SK-N-SH (cell line): ENCODE measurements around the gene ZNF3. TPM values are rescaled to one million over a fixed set of nuclear protein-coding genes. Genes with fewer than 3 reads are reported as not detected.

Source experiments
- CTCF ChIA-PET: fragments of 300-600, 350-600 bp; formaldehyde crosslinking; extraction: SDS; loops from one replicate; lab custom pipeline; 2021; lab: Yijun Ruan, JAX
- POLR2A ChIA-PET: fragments of 350-600 bp; sonication (Branson Sonifier 250); formaldehyde crosslinking; extraction: SDS; loops from one replicate; lab custom pipeline; 2020; ENCODE audit warnings: antibody characterized with exemption, inconsistent platforms; lab: Yijun Ruan, JAX
- DNase-seq: peaks from one replicate; pipeline ENCODE4 v3.0.0; 2012
- H2AFZ ChIP-seq: fragments of 200-600 bp; sonication (generic); 2 replicates; pipeline ENCODE4 v1.8.1; 2016; ENCODE audit warnings: antibody characterized with exemption, mild to moderate bottlenecking, low read depth
- H3F3A ChIP-seq: fragments of 200-600 bp; sonication (generic); replicated peaks from 2 replicates; pipeline ENCODE3; 2016; ENCODE audit warnings: antibody characterized with exemption, mild to moderate bottlenecking; ENCODE audit not compliant: insufficient read depth
- H3K27ac ChIP-seq, 2 experiments: fragments of 200-500 bp in 1 of 2; fragments of 200-600 bp in 1 of 2; sonication (Bioruptor generic) in 1 of 2; sonication (generic), shearing (Covaris generic) in 1 of 2; 2 replicates each; pipeline versions ENCODE4 v1.5.1 to v1.6.1; 2014 to 2016; ENCODE audit warnings: low read depth in 2 of 2, inconsistent platforms in 1 of 2, low read length in 1 of 2, mild to moderate bottlenecking in 1 of 2, mixed read lengths in 1 of 2
- H3K27me3 ChIP-seq: fragments of 200-600 bp; sonication (generic), shearing (Covaris generic); 2 replicates; pipeline ENCODE4 v1.6.1; 2016; ENCODE audit warnings: mixed run types; ENCODE audit not compliant: insufficient read depth
- H3K36me3 ChIP-seq, 2 experiments: fragments of 200-500 bp in 1 of 2; fragments of 200-600 bp in 1 of 2; sonication (Bioruptor generic) in 1 of 2; sonication (generic) in 1 of 2; replicated peaks in 1 of 2; 2 replicates each; pipeline versions ENCODE3 to v1.5.1; 2014 to 2016; ENCODE audit warnings: low read length in 1 of 2, mild to moderate bottlenecking in 1 of 2; ENCODE audit not compliant: insufficient read depth in 2 of 2, control insufficient read depth in 1 of 2
- H3K4me1 ChIP-seq, 2 experiments: fragments of 200-500 bp in 1 of 2; fragments of 200-600 bp in 1 of 2; sonication (Bioruptor generic) in 1 of 2; sonication (generic), shearing (Covaris generic) in 1 of 2; 2 replicates each; pipeline versions ENCODE4 v1.5.1 to v1.6.1; 2014 to 2016; ENCODE audit warnings: low read depth in 1 of 2, low read length in 1 of 2, mixed run types in 1 of 2; ENCODE audit not compliant: insufficient read depth in 2 of 2, control insufficient read depth in 1 of 2
- H3K4me2 ChIP-seq: fragments of 200-600 bp; sonication (generic), shearing (Covaris generic); 2 replicates; pipeline ENCODE4 v1.6.1; 2017; ENCODE audit warnings: mixed run types
- H3K4me3 ChIP-seq, 2 experiments: fragments of 200-500 bp in 1 of 2; fragments of 200-600 bp in 1 of 2; sonication (Bioruptor generic) in 1 of 2; sonication (generic), shearing (Covaris generic) in 1 of 2; 2 replicates each; pipeline versions ENCODE4 v1.5.1 to v1.8.1; 2014 to 2016; ENCODE audit warnings: low read depth in 2 of 2, inconsistent platforms in 1 of 2, low read length in 1 of 2, mild to moderate bottlenecking in 1 of 2, mixed read lengths in 1 of 2, moderate library complexity in 1 of 2
- H3K79me2 ChIP-seq: fragments of 200-600 bp; sonication (generic); 2 replicates; pipeline ENCODE4 v1.8.1; 2017; ENCODE audit warnings: mild to moderate bottlenecking; ENCODE audit not compliant: insufficient read depth
- H3K9ac ChIP-seq: fragments of 200-600 bp; sonication (generic); 2 replicates; pipeline ENCODE4 v1.6.1; 2017; ENCODE audit warnings: mixed run types
- H3K9me2 ChIP-seq: fragments of 200-600 bp; sonication (generic); 2 replicates; pipeline ENCODE4 v1.6.1; 2017; ENCODE audit warnings: mixed run types
- H3K9me3 ChIP-seq: fragments of 200-600 bp; sonication (generic); 2 replicates; pipeline ENCODE4 v1.6.1; 2017; ENCODE audit warnings: mixed run types, mild to moderate bottlenecking, moderate library complexity
- H4K20me1 ChIP-seq: fragments of 200-600 bp; sonication (generic); 2 replicates; pipeline ENCODE4 v1.6.1; 2017; ENCODE audit warnings: mild to moderate bottlenecking, mixed run types; ENCODE audit not compliant: insufficient read depth
- CHD2 ChIP-seq: fragments of 150-350 bp; IDR thresholded peaks from 2 replicates; pipeline ENCODE4 v1.6.1; 2018; ENCODE audit warnings: low read length; ENCODE audit not compliant: partially characterized antibody
- EP300 ChIP-seq, 2 experiments: IDR thresholded peaks; 2 replicates each; pipeline versions ENCODE4 v1.4.0 to v1.6.1; 2012; ENCODE audit warnings: borderline replicate concordance in 1 of 2, low read depth in 1 of 2, low read length in 1 of 2
- GATA2 ChIP-seq: sonication (generic); formaldehyde crosslinking; IDR thresholded peaks from 2 replicates; pipeline ENCODE4 v1.5.0; 2020; ENCODE audit warnings: mild to moderate bottlenecking, missing genetic modification reagents
- MEF2A ChIP-seq: IDR thresholded peaks from 2 replicates; pipeline ENCODE4 v1.4.0; 2012; ENCODE audit warnings: low read depth, borderline replicate concordance
- MXI1 ChIP-seq: IDR thresholded peaks from 2 replicates; pipeline ENCODE4 v1.6.1; 2012; ENCODE audit warnings: mild to moderate bottlenecking, low read depth, low read length, improper control_type of control experiment
- NFIC ChIP-seq: IDR thresholded peaks from 2 replicates; pipeline ENCODE4 v1.4.0; 2012; ENCODE audit warnings: borderline replicate concordance
- POLR2AphosphoS5 ChIP-seq: IDR thresholded peaks from 2 replicates; pipeline ENCODE4 v1.6.1; 2012; ENCODE audit warnings: low read depth, low read length
- RXRA ChIP-seq: IDR thresholded peaks from 2 replicates; pipeline ENCODE4 v1.4.0; 2012; ENCODE audit warnings: low read depth, mild to moderate bottlenecking, borderline replicate concordance
- SIN3A ChIP-seq: IDR thresholded peaks from 2 replicates; pipeline ENCODE4 v1.6.1; 2012; ENCODE audit warnings: low read depth, mild to moderate bottlenecking, low read length, moderate library complexity, borderline replicate concordance
- TAF1 ChIP-seq: IDR thresholded peaks from 2 replicates; pipeline ENCODE4 v1.6.1; 2012; ENCODE audit warnings: low read depth, mild to moderate bottlenecking, low read length, moderate library complexity, borderline replicate concordance
- TCF12 ChIP-seq: IDR thresholded peaks from 2 replicates; pipeline ENCODE4 v1.4.0; 2012
- YY1 ChIP-seq: IDR thresholded peaks from 2 replicates; pipeline ENCODE4 v1.4.0; 2012; ENCODE audit warnings: low read depth, mild to moderate bottlenecking
- WGBS: methylation state at CpG from one replicate; pipeline ENCODE4 v1.1.6; 2017; ENCODE audit warnings: low lambda C conversion rate; 5-methylcytosine and 5-hydroxymethylcytosine counted together
- polyA plus RNA-seq, 3 experiments: library from polyadenylated mRNA; depleted of rRNA; stranded (reverse); fragments of >200 nt; gene quantifications; 2 replicates each; pipeline ENCODE4 v1.2.3, GENCODE V29; 2012
- TF ChIP-seq, protein P1 (sequence below): IDR thresholded peaks from 2 replicates; pipeline ENCODE4 v1.4.0; 2012; ENCODE audit warnings: low read depth
- TF ChIP-seq, protein P2 (sequence below): IDR thresholded peaks from 2 replicates; pipeline ENCODE4 v1.6.1; 2012; ENCODE audit warnings: mild to moderate bottlenecking, low read depth, low read length, moderate library complexity
- TF ChIP-seq, protein P3 (sequence below): IDR thresholded peaks from 2 replicates; pipeline ENCODE4; 2012

ZNF3 gene
- polyA plus RNA-seq, 1 of the 3 experiments (the other 2 are of a cell fraction), result 30.5 TPM

DNA sequence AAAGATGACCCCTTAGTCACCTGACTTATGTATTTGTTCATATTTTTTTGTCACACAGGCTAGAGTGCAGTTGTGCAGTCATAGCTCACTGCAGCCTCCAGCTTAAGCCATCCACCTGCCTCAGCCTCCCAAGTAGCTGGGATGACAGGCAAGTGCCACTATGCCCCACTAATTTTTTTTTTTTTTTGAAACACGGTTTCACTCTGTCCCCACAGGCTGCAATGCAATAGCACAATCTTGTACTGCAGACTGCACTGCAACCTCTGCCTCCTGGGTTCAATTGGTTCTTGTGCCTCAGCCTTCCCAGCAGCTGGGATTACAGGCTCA, 47.1 kb upstream of the ZNF3 start (continued):
- no peak for TF ChIP-seq YY1

DNA sequence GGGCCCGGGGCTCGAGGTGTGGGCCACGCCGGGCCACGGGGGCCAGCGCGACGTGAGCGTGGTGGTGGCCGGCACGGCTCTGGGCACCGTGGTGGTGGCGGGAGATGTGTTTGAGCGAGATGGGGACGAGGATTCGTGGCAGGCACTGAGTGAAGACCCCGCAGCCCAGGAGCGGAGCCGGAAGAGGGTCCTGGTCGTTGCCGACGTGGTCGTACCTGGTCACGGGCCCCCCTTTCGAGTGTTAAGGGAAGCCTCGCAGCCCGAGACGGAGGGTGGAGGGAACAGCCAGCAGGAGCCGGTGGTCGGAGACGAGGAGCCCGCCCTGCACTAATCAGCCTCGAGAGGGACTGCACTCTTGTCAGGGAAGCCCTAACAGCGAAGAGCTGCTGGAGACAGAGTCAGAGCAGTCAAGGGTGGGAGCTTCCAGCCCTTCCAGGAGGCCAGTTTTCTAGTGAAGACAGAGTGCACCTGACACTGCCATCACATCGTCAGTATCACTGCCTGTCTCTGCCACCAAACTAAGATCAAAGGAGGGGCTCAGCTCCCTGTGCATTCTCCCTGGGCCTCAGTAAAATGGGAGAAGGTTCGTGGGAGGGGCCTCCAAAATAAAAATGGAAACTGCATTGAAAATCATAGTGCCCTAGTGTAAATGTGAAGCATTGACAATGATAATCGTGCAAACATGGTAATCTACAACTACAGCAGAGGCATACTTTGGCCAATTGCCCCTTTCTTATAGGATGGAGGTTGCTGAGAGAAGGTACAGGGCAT, 46.5 kb upstream of the ZNF3 start:
- peak overlapping the region; percentile 90 for H3K4me2 ChIP-seq
- peaks cover 10 to 20% of the 10 kb centered on the region in 2 experiments; a peak in 2 of 4 replicates for H3K4me1 ChIP-seq
- peaks cover 8 to 17% of the 10 kb centered on the region in 2 experiments for H3K36me3 ChIP-seq
- peak overlapping the region in 1 of 2 experiments; percentile 96; a peak in 1 of 4 replicates for H3K27ac ChIP-seq
- POLR2A ChIA-PET, result interaction anchor here (0.6 to 2.7 kb wide), 5 partner anchors 26 to 762 kb away, joined by 3 to 19 read pairs (median 4); partner anchors contain the start of genes AP4M1, MCM7, UFSP1 and ZSCAN21
- H3K9me3 ChIP-seq, result no peaks in the 10 kb centered on the region
- DNase-seq, result peak; percentile 60
- 25% methylated on average over 32 of the region's 37 CpGs for WGBS
- peak overlapping the region; percentile 88 for H3K9ac ChIP-seq
- H4K20me1 ChIP-seq, result no peaks in the 10 kb centered on the region
- no peaks in the 10 kb centered on the region for H3K27me3 ChIP-seq
- no peaks in the 10 kb centered on the region for H3K9me2 ChIP-seq
- peak overlapping the region; percentile 84 for H2AFZ ChIP-seq
- H3K79me2 ChIP-seq, result peaks cover 28% of the 10 kb centered on the region; the same call in 1 of the 2 replicates
- TF ChIP-seq EP300 (IDR thresholded peaks at IDR 0.05; ENCODE audit: borderline replicate concordance in 1 of 2, low read depth in 1 of 2, low read length in 1 of 2), result no peak
- no peak for TF ChIP-seq MXI1
- TF ChIP-seq, protein P1, sequence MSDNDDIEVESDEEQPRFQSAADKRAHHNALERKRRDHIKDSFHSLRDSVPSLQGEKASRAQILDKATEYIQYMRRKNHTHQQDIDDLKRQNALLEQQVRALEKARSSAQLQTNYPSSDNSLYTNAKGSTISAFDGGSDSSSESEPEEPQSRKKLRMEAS, result peak; percentile 41; the same call in 1 of the 2 replicates
- peaks cover 45% of the 10 kb centered on the region for H3F3A ChIP-seq
- CTCF ChIA-PET, result interaction anchor here (0.6 to 13.6 kb wide), 15 partner anchors 11 to 577 kb away, joined by 3 to 262 read pairs (median 5); partner anchors contain the start of genes AP4M1, GAL3ST4, MCM7 and PVRIG
- peak overlapping the region; percentile 65 to 84 for H3K4me3 ChIP-seq

DNA sequence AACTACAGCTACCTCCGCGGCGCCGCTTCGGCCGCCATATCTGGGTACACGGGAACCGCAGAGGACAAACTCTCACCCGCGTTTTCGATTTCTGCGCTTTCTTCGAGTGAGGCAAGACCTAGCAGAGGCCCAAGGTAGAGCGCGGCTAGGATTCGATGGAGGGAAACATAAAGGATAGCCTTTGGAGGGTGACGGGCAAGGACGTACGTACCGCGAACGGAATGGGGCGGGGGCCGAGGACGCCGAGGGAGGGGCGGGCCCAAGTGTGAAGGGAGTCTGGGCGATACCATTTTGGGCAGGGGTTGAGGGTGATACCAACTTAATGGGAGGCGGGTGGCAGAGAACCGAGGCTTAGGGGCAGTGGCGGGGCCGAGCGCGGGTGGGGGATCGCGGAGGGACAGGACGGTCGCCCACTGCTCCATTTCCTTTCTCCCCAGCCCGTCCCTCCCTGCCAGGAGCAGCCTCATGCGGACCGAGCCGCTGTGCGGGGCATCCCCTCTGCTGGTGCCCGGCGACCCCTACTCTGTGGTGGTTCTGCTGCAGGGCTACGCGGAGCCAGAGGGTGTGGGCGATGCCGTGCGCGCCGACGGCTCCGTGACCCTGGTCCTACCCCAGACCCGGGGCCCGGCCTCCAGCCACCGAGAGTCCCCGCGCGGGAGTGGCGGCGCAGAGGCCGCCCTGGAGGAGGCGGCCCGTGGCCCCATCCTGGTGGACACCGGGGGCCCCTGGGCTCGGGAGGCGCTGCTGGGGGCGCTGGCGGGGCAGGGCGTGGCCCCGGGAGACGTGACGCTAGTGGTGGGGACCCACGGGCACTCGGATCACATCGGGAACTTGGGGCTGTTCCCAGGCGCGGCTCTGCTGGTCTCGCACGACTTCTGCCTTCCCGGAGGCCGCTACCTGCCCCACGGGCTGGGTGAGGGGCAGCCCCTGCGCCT, 45.7 kb upstream of the ZNF3 start, which contains the start of gene MBLAC1:
TSS of gene MBLAC1 (plus strand) at position 37 of the 935 bp plus-strand sequence. CDS start at position 466, 429 bp downstream.
- peak within 1 kb of the TSS; percentile 65 to 84 for H3K4me3 ChIP-seq
- H3K9me2 ChIP-seq, result no peaks in the 10 kb centered on the region
- no peaks in the 10 kb centered on the region for H3K9me3 ChIP-seq
- peaks cover 49% of the 10 kb centered on the region for H3F3A ChIP-seq
- peaks cover 37% of the 10 kb centered on the region for H3K79me2 ChIP-seq
- WGBS, result 1% methylated on average over 38 of the region's 85 CpGs
- ChIA-PET POLR2A (interaction anchor here (1.0 to 5.3 kb wide), 4 partner anchors 22 to 26 kb away, joined by 3 to 70 read pairs (median 12); partner anchors contain the start of genes AP4M1, LAMTOR4 and MCM7), CTCF (interaction anchor here (0.9 to 13.6 kb wide), 7 partner anchors 12 to 149 kb away, joined by 3 to 262 read pairs (median 4); partner anchors contain the start of genes AP4M1, MCM7 and PVRIG)
- peak within 1 kb of the TSS; percentile 88 for H3K9ac ChIP-seq
- peak within 1 kb of the TSS; percentile 96 to 97 for H3K27ac ChIP-seq
- H3K4me1 ChIP-seq, result peaks cover 6 to 20% of the 10 kb centered on the region in 2 experiments; a peak in 2 of 4 replicates
- H3K27me3 ChIP-seq, result no peaks in the 10 kb centered on the region
- H4K20me1 ChIP-seq, result no peaks in the 10 kb centered on the region
- H3K4me2 ChIP-seq, result peak within 1 kb of the TSS; percentile 90
- H2AFZ ChIP-seq, result peak within 1 kb of the TSS; percentile 84
- DNase-seq, result peak; percentile 99
- H3K36me3 ChIP-seq, result peaks cover 13 to 22% of the 10 kb centered on the region in 2 experiments
- TF ChIP-seq TAF1 (peak; percentile 86), MEF2A (no peak), TCF12 (peak; percentile 50; the same call in 1 of the 2 replicates), EP300 (IDR thresholded peaks at IDR 0.05; ENCODE audit: borderline replicate concordance in 1 of 2, low read depth in 1 of 2, low read length in 1 of 2) (peak in 1 of 2 experiments; percentile 51; a peak in 1 of 4 replicates), SIN3A (peak; percentile 59; the same call in 1 of the 2 replicates), RXRA (no peak), NFIC (no peak), CHD2 (peak; percentile 91), POLR2AphosphoS5 (peak; percentile 98), YY1 (peak; percentile 93), MXI1 (peak; percentile 74), GATA2 (CRISPR knock-in tag) (no peak; the same call in 1 of the 2 replicates)
- TF ChIP-seq, protein P2, sequence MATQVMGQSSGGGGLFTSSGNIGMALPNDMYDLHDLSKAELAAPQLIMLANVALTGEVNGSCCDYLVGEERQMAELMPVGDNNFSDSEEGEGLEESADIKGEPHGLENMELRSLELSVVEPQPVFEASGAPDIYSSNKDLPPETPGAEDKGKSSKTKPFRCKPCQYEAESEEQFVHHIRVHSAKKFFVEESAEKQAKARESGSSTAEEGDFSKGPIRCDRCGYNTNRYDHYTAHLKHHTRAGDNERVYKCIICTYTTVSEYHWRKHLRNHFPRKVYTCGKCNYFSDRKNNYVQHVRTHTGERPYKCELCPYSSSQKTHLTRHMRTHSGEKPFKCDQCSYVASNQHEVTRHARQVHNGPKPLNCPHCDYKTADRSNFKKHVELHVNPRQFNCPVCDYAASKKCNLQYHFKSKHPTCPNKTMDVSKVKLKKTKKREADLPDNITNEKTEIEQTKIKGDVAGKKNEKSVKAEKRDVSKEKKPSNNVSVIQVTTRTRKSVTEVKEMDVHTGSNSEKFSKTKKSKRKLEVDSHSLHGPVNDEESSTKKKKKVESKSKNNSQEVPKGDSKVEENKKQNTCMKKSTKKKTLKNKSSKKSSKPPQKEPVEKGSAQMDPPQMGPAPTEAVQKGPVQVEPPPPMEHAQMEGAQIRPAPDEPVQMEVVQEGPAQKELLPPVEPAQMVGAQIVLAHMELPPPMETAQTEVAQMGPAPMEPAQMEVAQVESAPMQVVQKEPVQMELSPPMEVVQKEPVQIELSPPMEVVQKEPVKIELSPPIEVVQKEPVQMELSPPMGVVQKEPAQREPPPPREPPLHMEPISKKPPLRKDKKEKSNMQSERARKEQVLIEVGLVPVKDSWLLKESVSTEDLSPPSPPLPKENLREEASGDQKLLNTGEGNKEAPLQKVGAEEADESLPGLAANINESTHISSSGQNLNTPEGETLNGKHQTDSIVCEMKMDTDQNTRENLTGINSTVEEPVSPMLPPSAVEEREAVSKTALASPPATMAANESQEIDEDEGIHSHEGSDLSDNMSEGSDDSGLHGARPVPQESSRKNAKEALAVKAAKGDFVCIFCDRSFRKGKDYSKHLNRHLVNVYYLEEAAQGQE, result 0 out of 2 replicates have a peak, but pooled peaks have one; percentile 48
- TF ChIP-seq, protein P3, sequence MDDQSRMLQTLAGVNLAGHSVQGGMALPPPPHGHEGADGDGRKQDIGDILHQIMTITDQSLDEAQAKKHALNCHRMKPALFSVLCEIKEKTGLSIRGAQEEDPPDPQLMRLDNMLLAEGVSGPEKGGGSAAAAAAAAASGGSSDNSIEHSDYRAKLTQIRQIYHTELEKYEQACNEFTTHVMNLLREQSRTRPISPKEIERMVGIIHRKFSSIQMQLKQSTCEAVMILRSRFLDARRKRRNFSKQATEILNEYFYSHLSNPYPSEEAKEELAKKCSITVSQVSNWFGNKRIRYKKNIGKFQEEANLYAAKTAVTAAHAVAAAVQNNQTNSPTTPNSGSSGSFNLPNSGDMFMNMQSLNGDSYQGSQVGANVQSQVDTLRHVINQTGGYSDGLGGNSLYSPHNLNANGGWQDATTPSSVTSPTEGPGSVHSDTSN, result peak; percentile 58; the same call in 1 of the 2 replicates
